ENCODE measurements around the gene MRPL2. TPM values are rescaled to one million over a fixed set of nuclear protein-coding genes. Genes with fewer than 3 reads are reported as not detected.

MRPL2 gene
- total and polyA plus RNA-seq, 2 of the 8 experiments (the other 6 are each of a cell fraction or from before 2014, with no cell fraction given), result 58.7 to 99.9 TPM

DNA sequence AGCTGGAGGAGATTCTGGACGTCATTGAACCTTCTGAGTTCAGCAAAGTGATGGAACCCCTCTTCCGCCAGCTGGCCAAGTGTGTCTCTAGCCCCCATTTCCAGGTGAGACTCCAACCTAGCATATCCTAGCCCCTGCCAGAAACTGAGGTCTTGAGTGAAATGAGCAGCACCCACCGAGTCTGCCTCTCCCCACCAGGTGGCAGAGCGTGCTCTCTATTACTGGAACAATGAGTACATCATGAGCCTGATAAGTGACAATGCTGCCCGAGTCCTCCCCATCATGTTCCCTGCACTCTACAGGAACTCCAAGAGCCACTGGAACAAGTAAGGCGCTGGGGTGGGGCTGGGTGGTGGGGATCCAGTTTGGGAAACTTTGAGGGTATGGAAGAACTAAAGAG is 50.1 kb downstream of the MRPL2 start:
- Histone ChIP-seq H3K4ac (replicated peaks; ENCODE audit: insufficient read length, low read depth, low read length) (no peak overlapping the region), H3K79me2 (ENCODE audit: control insufficient read depth in 1 of 2, insufficient read depth in 2 of 2, low read length in 2 of 2) (peaks cover 0 to 14% of the 10 kb centered on the region in 2 experiments; a peak in 1 of 4 replicates), H3K9ac (replicated peaks in 1 of 4; ENCODE audit: extremely low read depth in 1 of 4, low read depth in 3 of 4, low read length in 3 of 4) (no peak overlapping the region), H2AFZ (ENCODE audit: low read length) (no peak overlapping the region), H3K36me3 (ENCODE audit: control insufficient read depth in 2 of 4, insufficient read depth in 4 of 4, low read length in 3 of 4) (peaks cover 16 to 61% (median 38%) of the 10 kb centered on the region in 4 experiments), H3K23me2 (ENCODE audit: low read depth, low read length) (peaks cover 2% of the 10 kb centered on the region; the same call in 1 of the 2 replicates), H4K5ac (ENCODE audit: insufficient read length, low read depth, low read length) (no peak overlapping the region), H2BK120ac (replicated peaks; ENCODE audit: low read depth, low read length) (no peak overlapping the region), H3K4me2 (ENCODE audit: insufficient read depth in 1 of 2, low read depth in 2 of 2, low read length in 2 of 2) (no peak overlapping the region), H2AK5ac (ENCODE audit: low read depth, low read length) (no peak overlapping the region), H4K91ac (replicated peaks; ENCODE audit: insufficient read length, low read length) (no peak overlapping the region), H3K56ac (replicated peaks; ENCODE audit: insufficient read length, low read depth, low read length) (no peak overlapping the region), H4K8ac (ENCODE audit: extremely low read depth, insufficient read depth, low read length) (no peak overlapping the region), H3K27ac (ENCODE audit: low read depth, low read length) (no peak overlapping the region), H3K79me1 (ENCODE audit: low read depth, low read length) (peaks cover 8% of the 10 kb centered on the region), H4K20me1 (replicated peaks in 1 of 2; ENCODE audit: control insufficient read depth in 1 of 2, insufficient read depth in 2 of 2, low read length in 2 of 2) (peaks cover 0 to 11% of the 10 kb centered on the region in 2 experiments), H2BK20ac (ENCODE audit: low read length) (no peak overlapping the region), H2BK5ac (ENCODE audit: low read depth, low read length) (no peak overlapping the region), H3K4me1 (replicated peaks in 1 of 4; ENCODE audit: control insufficient read depth in 3 of 4, insufficient read depth in 4 of 4, low read length in 3 of 4) (peaks cover 0 to 5% (median 4%) of the 10 kb centered on the region in 4 experiments; a peak in 5 of 7 replicates), H3K4me3 (ENCODE audit: extremely low read depth in 1 of 4, insufficient read depth in 2 of 4, low read depth in 3 of 4, low read length in 4 of 4) (no peak overlapping the region), H3K9me3 (ENCODE audit: insufficient read depth in 2 of 2, low read depth in 1 of 2, low read length in 1 of 2) (no peaks in the 10 kb centered on the region), H2BK12ac (ENCODE audit: low read depth, low read length) (no peak overlapping the region), H2BK15ac (ENCODE audit: low read length) (no peak overlapping the region), H3K18ac (ENCODE audit: extremely low read depth, low read length) (no peak overlapping the region), H3K14ac (ENCODE audit: insufficient read length) (no peak overlapping the region), H3K27me3 (replicated peaks in 1 of 4; ENCODE audit: control insufficient read depth in 3 of 4, extremely low read depth in 1 of 4, insufficient read depth in 3 of 4, low read length in 3 of 4) (no peaks in the 10 kb centered on the region), H3K23ac (ENCODE audit: insufficient read length) (no peak overlapping the region)
- ChIA-PET POLR2A (ENCODE audit: partially characterized antibody) (interaction anchor here (1.0 to 3.6 kb wide), 6 partner anchors 9 to 69 kb away, joined by 3 to 21 read pairs (median 4); partner anchors contain the start of gene GNMT), CTCF (ENCODE audit: partially characterized antibody) (interaction anchor here (0.9 to 6.0 kb wide), 14 partner anchors 9 to 136 kb away, joined by 3 to 33 read pairs (median 5); partner anchors contain the start of genes PEX6 and RRP36)
- WGBS, 2 experiments (ENCODE audit: extremely low coverage in 1 of 2, insufficient coverage in 1 of 2, insufficient read length in 1 of 2, insufficient replicate concordance in 2 of 2, low coverage in 1 of 2, low lambda C conversion rate in 2 of 2, missing lambda C conversion rate in 1 of 2), result 90% methylated on average over 6 of the region's 6 CpGs; no CpG with 5 or more reads in 1 of the 2 experiments
- no peak for FAIRE-seq
- DNase-seq (ENCODE audit: low read depth in 1 of 2, low spot score in 2 of 2), result no peak
- TF ChIP-seq CBX8 (IDR thresholded peaks at IDR 0.05; ENCODE audit: borderline replicate concordance, low read depth, low read length) (no peak), KDM4A (IDR thresholded peaks at IDR 0.05; ENCODE audit: low read depth, low read length, severe bottlenecking) (no peak), RBBP5 (IDR thresholded peaks at IDR 0.05; ENCODE audit: borderline replicate concordance, low read depth, low read length) (no peak), RAD21 (IDR thresholded peaks at IDR 0.05 in 1 of 2, conservative IDR thresholded peaks at IDR 0.05 in 1 of 2; ENCODE audit: low read depth in 2 of 2, low read length in 2 of 2) (peak; percentile 16 to 36; a peak in 2 of 4 replicates), SAP30 (IDR thresholded peaks at IDR 0.05; ENCODE audit: insufficient read depth, insufficient replicate concordance, low read length) (no peak), BCL11A (IDR thresholded peaks at IDR 0.05; ENCODE audit: low read depth in 2 of 2, low read length in 2 of 2) (no peak), GTF2F1 (IDR thresholded peaks at IDR 0.05; ENCODE audit: borderline replicate concordance, low read depth, low read length) (no peak), TBP (IDR thresholded peaks at IDR 0.05; ENCODE audit: low read depth, low read length) (no peak)
- TF ChIP-seq, protein P1, sequence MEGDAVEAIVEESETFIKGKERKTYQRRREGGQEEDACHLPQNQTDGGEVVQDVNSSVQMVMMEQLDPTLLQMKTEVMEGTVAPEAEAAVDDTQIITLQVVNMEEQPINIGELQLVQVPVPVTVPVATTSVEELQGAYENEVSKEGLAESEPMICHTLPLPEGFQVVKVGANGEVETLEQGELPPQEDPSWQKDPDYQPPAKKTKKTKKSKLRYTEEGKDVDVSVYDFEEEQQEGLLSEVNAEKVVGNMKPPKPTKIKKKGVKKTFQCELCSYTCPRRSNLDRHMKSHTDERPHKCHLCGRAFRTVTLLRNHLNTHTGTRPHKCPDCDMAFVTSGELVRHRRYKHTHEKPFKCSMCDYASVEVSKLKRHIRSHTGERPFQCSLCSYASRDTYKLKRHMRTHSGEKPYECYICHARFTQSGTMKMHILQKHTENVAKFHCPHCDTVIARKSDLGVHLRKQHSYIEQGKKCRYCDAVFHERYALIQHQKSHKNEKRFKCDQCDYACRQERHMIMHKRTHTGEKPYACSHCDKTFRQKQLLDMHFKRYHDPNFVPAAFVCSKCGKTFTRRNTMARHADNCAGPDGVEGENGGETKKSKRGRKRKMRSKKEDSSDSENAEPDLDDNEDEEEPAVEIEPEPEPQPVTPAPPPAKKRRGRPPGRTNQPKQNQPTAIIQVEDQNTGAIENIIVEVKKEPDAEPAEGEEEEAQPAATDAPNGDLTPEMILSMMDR (IDR thresholded peaks at IDR 0.05; ENCODE audit: control extremely low read depth in 1 of 3, insufficient read depth in 1 of 3, low read depth in 1 of 3, low read length in 3 of 3), result peak in 2 of 3 experiments; percentile 48 to 54; a peak in 2 of 4 replicates
